MCF 10A (cell line): ENCODE results near the gene FOXD2. TPM values are rescaled to one million over a fixed set of nuclear protein-coding genes. Genes with fewer than 3 reads are reported as not detected.

Experiments used
- BruUV-seq: library from RNA; stranded (reverse); fragments of 400-500 nt; replicated peaks from 2 replicates; lab custom pipeline; 2021; lab: Mats Ljungman, UMichigan
- CTCF ChIA-PET: fragments of 300-600 bp; sonication (Branson Sonifier 250); formaldehyde crosslinking; extraction: SDS; loops from one replicate; lab custom pipeline; 2021; ENCODE audit warnings: antibody characterized with exemption, inconsistent platforms; lab: Yijun Ruan, JAX
- POLR2A ChIA-PET: fragments of 300-600, 350-650 bp; sonication (Branson Sonifier 250); formaldehyde crosslinking; extraction: SDS; loops from one replicate; lab custom pipeline; 2020; ENCODE audit warnings: antibody characterized with exemption, inconsistent platforms; lab: Yijun Ruan, JAX
- DNase-seq: peaks from one replicate; pipeline ENCODE4 v3.0.0-alpha.2; 2018; ENCODE audit not compliant: unreplicated experiment
- H3K27ac Mint-ChIP-seq: one replicate; pipeline ENCODE4 v1.8.0; 2022; ENCODE audit warnings: mild to moderate bottlenecking, low read depth, mixed read lengths; ENCODE audit not compliant: unreplicated experiment
- H3K27me3 Mint-ChIP-seq: one replicate; pipeline ENCODE4 v1.8.0; 2022; ENCODE audit warnings: mixed read lengths; ENCODE audit not compliant: insufficient read depth, unreplicated experiment
- H3K36me3 Mint-ChIP-seq: one replicate; pipeline ENCODE4 v1.8.0; 2022; ENCODE audit warnings: mild to moderate bottlenecking, moderate library complexity, mixed read lengths; ENCODE audit not compliant: insufficient read depth, unreplicated experiment
- H3K4me1 Mint-ChIP-seq: one replicate; pipeline ENCODE4 v1.8.0; 2022; ENCODE audit warnings: mixed read lengths; ENCODE audit not compliant: insufficient read depth, unreplicated experiment
- H3K4me3 Mint-ChIP-seq: one replicate; pipeline ENCODE4 v1.8.0; 2022; ENCODE audit warnings: mild to moderate bottlenecking, moderate library complexity, mixed read lengths; ENCODE audit not compliant: unreplicated experiment
- H3K9me3 Mint-ChIP-seq: one replicate; pipeline ENCODE4 v1.8.0; 2022; ENCODE audit warnings: mixed read lengths; ENCODE audit not compliant: unreplicated experiment
- CTCF ChIP-seq: fragments of 200-600 bp; IDR thresholded peaks from one replicate; pipeline ENCODE4 v1.8.0; 2022; ENCODE audit warnings: antibody characterized with exemption, mild to moderate bottlenecking; ENCODE audit not compliant: unreplicated experiment
- intact Hi-C: fragments of 100-400 bp; cut with micrococcal nuclease; formaldehyde crosslinking; loops from 2 replicates; pipeline ENCODE4 v1.14.1; 2022
- total RNA-seq: library from RNA; stranded (reverse); gene quantifications from 2 replicates; pipeline ENCODE4 v1.2.3, GENCODE V29; 2022

FOXD2 gene
- total RNA-seq, 1 experiment from 2014 or later = 0.44 TPM

GRCh38 chr1:47438165-47439016, 547 bp downstream of the FOXD2 start:
- no peak overlapping the region for H3K27ac Mint-ChIP-seq
- peak overlapping the region; percentile 92 for H3K4me3 Mint-ChIP-seq
- intact Hi-C loops = loop anchor here (5.0 kb wide), 1 partner anchor 89 kb away; no protein-coding TSS in a partner anchor
- peaks cover 11% of the 10 kb centered on the region for H3K4me1 Mint-ChIP-seq
- ChIA-PET CTCF (interaction anchor here (0.6 to 13.1 kb wide), 37 partner anchors 10 to 1076 kb away, joined by 3 to 696 read pairs (median 5); no protein-coding TSS in a partner anchor), POLR2A (interaction anchor here (0.7 to 3.3 kb wide), 9 partner anchors 15 to 288 kb away, joined by 3 to 17 read pairs (median 6); no protein-coding TSS in a partner anchor)
- peaks cover 7% of the 10 kb centered on the region for H3K36me3 Mint-ChIP-seq
- no peak for TF ChIP-seq CTCF
- no TSS peak for BruUV-seq
- no peaks in the 10 kb centered on the region for H3K27me3 Mint-ChIP-seq
- no peaks in the 10 kb centered on the region for H3K9me3 Mint-ChIP-seq
- no peak for DNase-seq

- no peak for DNase-seq
- BruUV-seq = no TSS peak
- Mint-ChIP-seq H3K4me1 (peaks cover 9% of the 10 kb centered on the region), H3K36me3 (peaks cover 4% of the 10 kb centered on the region), H3K4me3 (no peak overlapping the region), H3K27ac (no peak overlapping the region), H3K9me3 (no peaks in the 10 kb centered on the region), H3K27me3 (peaks cover 5% of the 10 kb centered on the region)
- CTCF ChIA-PET = interaction anchor here (1.2 to 13.1 kb wide), 6 partner anchors 8 to 276 kb away, joined by 3 to 696 read pairs (median 31); no protein-coding TSS in a partner anchor
- no peak for TF ChIP-seq CTCF
- intact Hi-C loops = loop anchor here (5.0 kb wide), 1 partner anchor 88 kb away; no protein-coding TSS in a partner anchor
- POLR2A ChIA-PET = interaction anchor here (2.1 kb wide), 1 partner anchor 287 kb away, joined by 13 read pairs; no protein-coding TSS in a partner anchor
These were observed 1.4 kb downstream of the FOXD2 start for GRCh38 chr1:47439017-47439818.

GRCh38 chr1:47439819-47440598, 2.2 kb downstream of the FOXD2 start:
- ChIA-PET CTCF (interaction anchor here (0.9 to 1.2 kb wide), 4 partner anchors 8 to 270 kb away, joined by 3 to 11 read pairs (median 3); no protein-coding TSS in a partner anchor), POLR2A (no interaction called here)
- Mint-ChIP-seq H3K27me3 (peaks cover 13% of the 10 kb centered on the region), H3K4me1 (peaks cover 6% of the 10 kb centered on the region), H3K4me3 (no peak overlapping the region), H3K27ac (no peak overlapping the region), H3K9me3 (no peaks in the 10 kb centered on the region), H3K36me3 (no peaks in the 10 kb centered on the region)
- no peak for TF ChIP-seq CTCF
- no peak for DNase-seq
- intact Hi-C loops = loop anchor here (5.0 kb wide), 1 partner anchor 87 kb away; no protein-coding TSS in a partner anchor
- no TSS peak for BruUV-seq
